Left colon (tissue), 2 donors: ENCODE results near the gene CAMK2B. TPM values are rescaled to one million over a fixed set of nuclear protein-coding genes. Genes with fewer than 3 reads are reported as not detected.

Experiments
- ATAC-seq: fragments of 200-7000 bp; cut with Tn5 transposase; one replicate; pipeline ENCODE4 v1.9.1; 2020; ENCODE audit warnings: mild to moderate bottlenecking, moderate library complexity
- DNase-seq, 2 donors: peaks; one replicate each; pipeline ENCODE4 v3.0.0-alpha.2; 2020
- intact Hi-C, 2 donors: fragments of 100-400 bp; cut with DNase I in 1 of 2; cut with micrococcal nuclease in 1 of 2; formaldehyde crosslinking; loops; one replicate each; pipeline versions ENCODE4 v1.11.2 to v1.14.0; 2022; cut with DNase I, micrococcal nuclease
- total RNA-seq, 2 donors: library from RNA; stranded (reverse); fragmentation: NEBNext Ultra II Directional; extraction: Animal tissue kit (Norgen Biotek cat#: 25700); gene quantifications; one replicate each; pipeline ENCODE4 v1.2.1, GENCODE V29; 2021
- donor health status: DM: no; HTN: no; CAD: no.
- donor health status: DM: yes; HTN: yes; CAD: no.

CAMK2B gene
- total RNA-seq, 2 donors from 2014 or later: 0.61 to 0.76 TPM

GRCh38 chr7:44280636-44280992 lies 44.8 kb downstream of the CAMK2B start:
- DNase-seq (peak in 1 of 2 donors; percentile 7), ATAC-seq (no peak)
- intact Hi-C loops: no loop called here

GRCh38 chr7:44279731-44280505 lies 45.5 kb downstream of the CAMK2B start:
- intact Hi-C loops: no loop called here

GRCh38 chr7:44279286-44279685 lies 46.1 kb downstream of the CAMK2B start:
- intact Hi-C loops: no loop called here

More at GRCh38 chr7:44279731-44280505, 45.5 kb downstream of the CAMK2B start:
- DNase-seq (peak in 1 of 2 donors; percentile 5), ATAC-seq (no peak)

GRCh38 chr7:44278451-44279161 lies 46.8 kb downstream of the CAMK2B start:
- ATAC-seq: no peak
- DNase-seq: peak in 1 of 2 donors; percentile 13
- intact Hi-C loops: no loop called here

More at GRCh38 chr7:44279286-44279685, 46.1 kb downstream of the CAMK2B start:
- ATAC-seq (no peak), DNase-seq (peak; percentile 0 to 11)

GRCh38 chr7:44277851-44278250 lies 47.5 kb downstream of the CAMK2B start:
- DNase-seq: peak in 1 of 2 donors; percentile 14
- intact Hi-C loops: no loop called here
- no peak for ATAC-seq

GRCh38 chr7:44277391-44277790 lies 48.0 kb downstream of the CAMK2B start:
- ATAC-seq (no peak), DNase-seq (no peak)
- intact Hi-C loops: no loop called here

- intact Hi-C loops: no loop called here
- no peak for DNase-seq
Observed at GRCh38 chr7:44276571-44277221, 48.7 kb downstream of the CAMK2B start.

GRCh38 chr7:44275957-44276570 lies 49.3 kb downstream of the CAMK2B start:
- intact Hi-C loops: no loop called here
- no peak for ATAC-seq
- DNase-seq: no peak

More at GRCh38 chr7:44276571-44277221, 48.7 kb downstream of the CAMK2B start:
- ATAC-seq: no peak

GRCh38 chr7:44275146-44275545 lies 50.2 kb downstream of the CAMK2B start:
- intact Hi-C loops: no loop called here
- ATAC-seq (no peak), DNase-seq (no peak)

GRCh38 chr7:44274623-44274975 lies 50.8 kb downstream of the CAMK2B start:
- ATAC-seq: no peak
- intact Hi-C loops: no loop called here
- no peak for DNase-seq

- intact Hi-C loops: no loop called here
- no peak for DNase-seq
- no peak for ATAC-seq
Observed at GRCh38 chr7:44273681-44274622, 51.4 kb downstream of the CAMK2B start.

GRCh38 chr7:44272981-44273380 lies 52.4 kb downstream of the CAMK2B start:
- intact Hi-C loops: no loop called here
- ATAC-seq (no peak), DNase-seq (no peak)

GRCh38 chr7:44272456-44272855 lies 52.9 kb downstream of the CAMK2B start:
- ATAC-seq (no peak), DNase-seq (no peak)
- intact Hi-C loops: no loop called here

- no peak for ATAC-seq
- DNase-seq: no peak
- intact Hi-C loops: no loop called here
Observed at GRCh38 chr7:44269943-44270493, 55.4 kb downstream of the CAMK2B start.

GRCh38 chr7:44269417-44269816 lies 56.0 kb downstream of the CAMK2B start:
- no peak for ATAC-seq
- intact Hi-C loops: no loop called here
- no peak for DNase-seq

- intact Hi-C loops: no loop called here
- ATAC-seq (no peak), DNase-seq (no peak)
Observed at GRCh38 chr7:44268671-44269070, 56.7 kb downstream of the CAMK2B start.

- ATAC-seq (no peak), DNase-seq (no peak)
- intact Hi-C loops: no loop called here
Observed at GRCh38 chr7:44267719-44268421, 57.5 kb downstream of the CAMK2B start.

GRCh38 chr7:44267178-44267577 lies 58.2 kb downstream of the CAMK2B start:
- DNase-seq (no peak), ATAC-seq (no peak)
- intact Hi-C loops: no loop called here
